ENCODE measurements around the gene IFIT1. TPM values are rescaled to one million over a fixed set of nuclear protein-coding genes. Genes with fewer than 3 reads are reported as not detected.
A peak's percentile ranks its signal among the peaks of the same experiment; 100 is the strongest.
"Not testable (repeated sequence)": the region's sequence is repeated elsewhere in the genome, so short reads cannot be mapped to it uniquely, and the experiment has no call there.

Gene IFIT1
- 1 to 10 TPM; 5.9 to 6.5 TPM for total RNA-seq

- intact Hi-C loops (cut with DNase I, micrococcal nuclease), result loop anchor here (1.0 to 5.0 kb wide), 5 partner anchors 22 to 309 kb away; partner anchors contain the start of genes IFIT5 (in 2 of the 2) and KIF20B (in 1 of the 2)
- DNase-seq (peak; percentile 53), ATAC-seq (peak; percentile 87)
- Mint-ChIP-seq H3K4me1 (peaks cover 27% of the 10 kb centered on the region), H3K27ac (peak within 1 kb of the TSS; percentile 79), H3K9me3 (ENCODE audit: low read depth) (no peaks in the 10 kb centered on the region), H3K4me3 (peak within 1 kb of the TSS; percentile 72), H3K36me3 (ENCODE audit: low read depth) (peaks cover 4% of the 10 kb centered on the region), H3K27me3 (no peaks in the 10 kb centered on the region)
- ChIA-PET POLR2A (interaction anchor here (0.7 kb wide), 1 partner anchor 22 kb away, joined by 3 read pairs; the partner anchor contains the start of gene IFIT5), CTCF (interaction anchor here (0.7 to 1.7 kb wide), 13 partner anchors 10 to 458 kb away, joined by 3 to 11 read pairs (median 3); partner anchors contain the start of gene IFIT5)
Measured at GRCh38 chr10:89391907-89392756, at the start of gene IFIT1. TSS of gene IFIT1 (plus strand) at chr10:89392623. CDS start at chr10:89392713, 90 bp downstream.

GRCh38 chr10:89343089-89343767 is 49.2 kb upstream of the IFIT1 start:
- DNase-seq (no peak), ATAC-seq (no peak)
- Mint-ChIP-seq H3K9me3 (ENCODE audit: low read depth) (no peaks in the 10 kb centered on the region), H3K36me3 (ENCODE audit: low read depth) (peaks cover 21% of the 10 kb centered on the region), H3K27me3 (peaks cover 12% of the 10 kb centered on the region), H3K4me1 (peaks cover 7% of the 10 kb centered on the region), H3K4me3 (no peak overlapping the region), H3K27ac (no peak overlapping the region)
- POLR2A ChIA-PET, result no interaction called here
- CTCF ChIA-PET, result no interaction called here
- intact Hi-C loops (cut with DNase I, micrococcal nuclease), result no loop called here

- H3K27me3 Mint-ChIP-seq, result peaks cover 13% of the 10 kb centered on the region
- DNase-seq (no peak), ATAC-seq (no peak)
- intact Hi-C loops (cut with DNase I, micrococcal nuclease), result no loop called here
- peaks cover 13% of the 10 kb centered on the region for H3K36me3 Mint-ChIP-seq (ENCODE audit: low read depth)
- H3K9me3 Mint-ChIP-seq (ENCODE audit: low read depth), result no peaks in the 10 kb centered on the region
- CTCF ChIA-PET, result no interaction called here
- POLR2A ChIA-PET, result no interaction called here
- H3K27ac Mint-ChIP-seq, result no peak overlapping the region
- H3K4me1 Mint-ChIP-seq, result peaks cover 9% of the 10 kb centered on the region
- no peak overlapping the region for H3K4me3 Mint-ChIP-seq
Measured at GRCh38 chr10:89344156-89344555, 48.3 kb upstream of the IFIT1 start.

- intact Hi-C loops (cut with DNase I, micrococcal nuclease), result no loop called here
- Mint-ChIP-seq H3K36me3 (ENCODE audit: low read depth) (peaks cover 3% of the 10 kb centered on the region), H3K9me3 (ENCODE audit: low read depth) (no peaks in the 10 kb centered on the region), H3K4me1 (peaks cover 10% of the 10 kb centered on the region), H3K4me3 (no peak overlapping the region), H3K27me3 (peaks cover 17% of the 10 kb centered on the region), H3K27ac (no peak overlapping the region)
- no peak for DNase-seq
- ATAC-seq, result no peak
- CTCF ChIA-PET, result interaction anchor here (0.8 to 2.0 kb wide), 2 partner anchors 23 to 69 kb away, joined by 4 to 8 read pairs; partner anchors contain the start of gene IFIT5
- POLR2A ChIA-PET, result no interaction called here
Measured at GRCh38 chr10:89345367-89346000, 46.9 kb upstream of the IFIT1 start.

- Mint-ChIP-seq H3K36me3 (ENCODE audit: low read depth) (no peaks in the 10 kb centered on the region), H3K27me3 (peaks cover 18% of the 10 kb centered on the region), H3K4me1 (peaks cover 21% of the 10 kb centered on the region), H3K9me3 (ENCODE audit: low read depth) (no peaks in the 10 kb centered on the region), H3K4me3 (no peak overlapping the region), H3K27ac (no peak overlapping the region)
- ATAC-seq, result no peak
- no peak for DNase-seq
- intact Hi-C loops (cut with DNase I, micrococcal nuclease), result no loop called here
- ChIA-PET CTCF (interaction anchor here (0.7 to 2.0 kb wide), 3 partner anchors 22 to 68 kb away, joined by 3 to 8 read pairs (median 4); partner anchors contain the start of gene IFIT5), POLR2A (interaction anchor here (0.7 kb wide), 1 partner anchor 14 kb away, joined by 3 read pairs; no protein-coding TSS in a partner anchor)
Measured at GRCh38 chr10:89346405-89347254, 45.8 kb upstream of the IFIT1 start.

GRCh38 chr10:89347701-89348457 is 44.5 kb upstream of the IFIT1 start:
- no peaks in the 10 kb centered on the region for H3K36me3 Mint-ChIP-seq (ENCODE audit: low read depth)
- no peak overlapping the region for H3K4me3 Mint-ChIP-seq
- ChIA-PET CTCF (interaction anchor here (0.6 to 2.0 kb wide), 3 partner anchors 21 to 73 kb away, joined by 3 to 8 read pairs (median 6); no protein-coding TSS in a partner anchor), POLR2A (no interaction called here)
- no peaks in the 10 kb centered on the region for H3K9me3 Mint-ChIP-seq (ENCODE audit: low read depth)
- peaks cover 28% of the 10 kb centered on the region for H3K4me1 Mint-ChIP-seq
- no peak overlapping the region for H3K27ac Mint-ChIP-seq
- intact Hi-C loops (cut with DNase I, micrococcal nuclease), result no loop called here
- peaks cover 20% of the 10 kb centered on the region for H3K27me3 Mint-ChIP-seq
- no peak for DNase-seq
- ATAC-seq, result no peak

GRCh38 chr10:89348481-89348880 is 43.9 kb upstream of the IFIT1 start:
- Mint-ChIP-seq H3K9me3 (ENCODE audit: low read depth) (no peaks in the 10 kb centered on the region), H3K4me1 (peaks cover 28% of the 10 kb centered on the region), H3K36me3 (ENCODE audit: low read depth) (no peaks in the 10 kb centered on the region), H3K4me3 (no peak overlapping the region), H3K27ac (no peak overlapping the region), H3K27me3 (peaks cover 16% of the 10 kb centered on the region)
- intact Hi-C loops (cut with DNase I, micrococcal nuclease), result no loop called here
- POLR2A ChIA-PET, result no interaction called here
- no peak for DNase-seq
- no peak for ATAC-seq
- CTCF ChIA-PET, result interaction anchor here (0.6 kb wide), 1 partner anchor 64 kb away, joined by 3 read pairs; no protein-coding TSS in a partner anchor

GRCh38 chr10:89348975-89349374 is 43.4 kb upstream of the IFIT1 start:
- POLR2A ChIA-PET, result no interaction called here
- Mint-ChIP-seq H3K9me3 (ENCODE audit: low read depth) (peaks cover 2% of the 10 kb centered on the region), H3K27me3 (peaks cover 17% of the 10 kb centered on the region), H3K4me3 (no peak overlapping the region), H3K36me3 (ENCODE audit: low read depth) (no peaks in the 10 kb centered on the region), H3K27ac (no peak overlapping the region), H3K4me1 (peaks cover 28% of the 10 kb centered on the region)
- DNase-seq, result no peak
- ATAC-seq, result no peak
- intact Hi-C loops (cut with DNase I, micrococcal nuclease), result no loop called here
- CTCF ChIA-PET, result interaction anchor here (0.6 kb wide), 1 partner anchor 64 kb away, joined by 3 read pairs; no protein-coding TSS in a partner anchor

GRCh38 chr10:89350631-89351315 is 41.6 kb upstream of the IFIT1 start:
- not testable (repeated sequence) for H3K36me3 Mint-ChIP-seq (ENCODE audit: low read depth); H3K4me3 Mint-ChIP-seq; H3K9me3 Mint-ChIP-seq (ENCODE audit: low read depth); DNase-seq; H3K27ac Mint-ChIP-seq
- peak; percentile 51 for ATAC-seq
- peaks cover 17% of the 10 kb centered on the region for H3K27me3 Mint-ChIP-seq
- H3K4me1 Mint-ChIP-seq, result peaks cover 28% of the 10 kb centered on the region
- intact Hi-C loops (cut with DNase I, micrococcal nuclease), result loop anchor here in 1 of 2 experiments (1.0 kb wide), 1 partner anchor 18 kb away; no protein-coding TSS in a partner anchor
- ChIA-PET POLR2A (interaction anchor here (1.1 kb wide), 1 partner anchor 18 kb away, joined by 4 read pairs; no protein-coding TSS in a partner anchor), CTCF (interaction anchor here (2.2 kb wide), 1 partner anchor 19 kb away, joined by 8 read pairs; no protein-coding TSS in a partner anchor)

All from activated CD4-positive, alpha-beta T cell treated with anti-CD3 and anti-CD28 coated beads for 36 hours (primary cell).